Endothelial cell of umbilical vein (primary cell): Measurements from ENCODE around the gene NUP58. TPM values are rescaled to one million over a fixed set of nuclear protein-coding genes. Genes with fewer than 3 reads are reported as not detected.
"Not testable (repeated sequence)": the region's sequence is repeated elsewhere in the genome, so short reads cannot be mapped to it uniquely, and the experiment has no call there.

Experiments
- BruUV-seq: library from RNA; stranded (reverse); fragments of 400-500 nt; replicated peaks from 2 replicates; lab custom pipeline; 2021; lab: Mats Ljungman, UMichigan
- CTCF ChIA-PET: fragments of 300-600, 350-600 bp; sonication (Branson Sonifier 250); formaldehyde crosslinking; loops from one replicate; lab custom pipeline; 2021; ENCODE audit warnings: antibody characterized with exemption, inconsistent platforms; lab: Charles Lee
- POLR2A ChIA-PET: fragments of 300-600, 350-600 bp; sonication (Branson Sonifier 250); formaldehyde crosslinking; loops from one replicate; lab custom pipeline; 2021; ENCODE audit warnings: antibody characterized with exemption, inconsistent platforms; lab: Charles Lee
- DNase-seq: peaks from one replicate; pipeline ENCODE4 v3.0.0-alpha.2; 2011; ENCODE audit warnings: low read depth, low spot score
- FAIRE-seq: peaks from 2 replicates; lab custom pipeline; 2011; peaks lifted over from hg19 to GRCh38; lab: Jason Lieb, UNC
- H2AFZ ChIP-seq: 2 replicates; pipeline ENCODE4 v1.6.0; 2012; ENCODE audit warnings: low read depth, low read length, control low read depth, inconsistent platforms
- H3K27ac ChIP-seq: 2 replicates; pipeline ENCODE4 v1.5.1; 2011; ENCODE audit warnings: low read depth, mild to moderate bottlenecking, control low read depth, low read length, moderate library complexity; ENCODE audit not compliant: insufficient read depth
- H3K27me3 ChIP-seq, 2 experiments: 2 replicates each; pipeline versions ENCODE4 v1.6.0 to v1.6.1; 2011; ENCODE audit warnings: low read length in 2 of 2, mixed read lengths in 1 of 2; ENCODE audit not compliant: control insufficient read depth in 2 of 2, insufficient read depth in 2 of 2
- H3K36me3 ChIP-seq, 2 experiments: 2 replicates in 1 of 2; 3 replicates in 1 of 2; pipeline ENCODE4 v1.5.1; 2011; ENCODE audit warnings: low read length in 2 of 2, mild to moderate bottlenecking in 1 of 2, moderate library complexity in 1 of 2; ENCODE audit not compliant: control insufficient read depth in 2 of 2, insufficient read depth in 2 of 2; ENCODE audit errors: extremely low read depth in 1 of 2
- H3K4me1 ChIP-seq: 3 replicates; pipeline ENCODE4 v1.5.1; 2011; ENCODE audit warnings: mild to moderate bottlenecking, low read length; ENCODE audit not compliant: control insufficient read depth, insufficient read depth; ENCODE audit errors: extremely low read depth
- H3K4me2 ChIP-seq: 2 replicates; pipeline ENCODE4 v1.6.1; 2011; ENCODE audit warnings: low read length, control low read depth, mixed read lengths; ENCODE audit not compliant: insufficient read depth
- H3K4me3 ChIP-seq, 3 experiments: fragments of 200-600 bp in 1 of 3; sonication (generic), shearing (Covaris generic) in 1 of 3; replicated peaks in 1 of 3; 2 replicates each; pipeline ENCODE4 v1.5.1; 2011 to 2016; ENCODE audit warnings: control low read depth in 3 of 3, low read length in 3 of 3, mild to moderate bottlenecking in 2 of 3, inconsistent platforms in 1 of 3, low read depth in 1 of 3, moderate library complexity in 1 of 3; ENCODE audit not compliant: insufficient read depth in 1 of 3
- H3K79me2 ChIP-seq: 2 replicates; pipeline ENCODE4 v1.6.0; 2012; ENCODE audit warnings: low read length, inconsistent platforms; ENCODE audit not compliant: control insufficient read depth, insufficient read depth
- H3K9ac ChIP-seq: replicated peaks from 2 replicates; pipeline ENCODE3; 2011; ENCODE audit warnings: low read length, control low read depth; ENCODE audit not compliant: insufficient read depth; ENCODE audit errors: extremely low read depth
- H3K9me1 ChIP-seq: replicated peaks from 3 replicates; pipeline ENCODE4 v1.6.0; 2011; ENCODE audit warnings: mild to moderate bottlenecking, low read length; ENCODE audit not compliant: control insufficient read depth, insufficient read depth; ENCODE audit errors: extremely low read depth
- H3K9me3 ChIP-seq: replicated peaks from 2 replicates; pipeline ENCODE4 v1.5.1; 2012; ENCODE audit warnings: low read length, inconsistent platforms; ENCODE audit not compliant: control insufficient read depth, insufficient read depth
- H4K20me1 ChIP-seq: replicated peaks from 2 replicates; pipeline ENCODE3; 2011; ENCODE audit warnings: mild to moderate bottlenecking, low read length; ENCODE audit not compliant: control insufficient read depth, insufficient read depth; ENCODE audit errors: extremely low read depth
- CTCF ChIP-seq, 2 donors: IDR thresholded peaks; 1 replicate in 1 of 2; 2 replicates in 1 of 2; pipeline ENCODE4 v1.5.1; 2011; ENCODE audit warnings: low read length in 2 of 2, mild to moderate bottlenecking in 2 of 2, moderate library complexity in 2 of 2, control low read depth in 1 of 2, inconsistent platforms in 1 of 2, low read depth in 1 of 2; ENCODE audit not compliant: insufficient read depth in 1 of 2; ENCODE audit errors: extremely low read depth in 1 of 2
- FOS ChIP-seq: IDR thresholded peaks from 2 replicates; pipeline ENCODE4 v1.6.1; 2011; ENCODE audit warnings: mild to moderate bottlenecking, low read length, moderate library complexity, borderline replicate concordance; ENCODE audit not compliant: insufficient read depth
- JUN ChIP-seq: IDR thresholded peaks from 2 replicates; pipeline ENCODE4 v1.6.1; 2011; ENCODE audit warnings: borderline replicate concordance, low read depth; ENCODE audit not compliant: insufficient read length, insufficient read depth
- MYC ChIP-seq: IDR thresholded peaks from one replicate; pipeline ENCODE4 v1.6.1; 2011; ENCODE audit warnings: mild to moderate bottlenecking, low read depth, low read length
- dilution Hi-C: fragments of 300-500 bp; cut with MboI; formaldehyde crosslinking; loops from one replicate; pipeline ENCODE4 v1.15.0; 2019; ENCODE audit warnings: low sequenced_read_pairs; ENCODE audit not compliant: extremely low pct_ligation_motif_present
- intact Hi-C: fragments of 100-400 bp; cut with micrococcal nuclease; formaldehyde crosslinking; loops from one replicate; pipeline ENCODE4 v1.10.0; 2022
- polyA plus RNA-seq, 4 experiments: library from polyadenylated mRNA; depleted of rRNA in 3 of 4; stranded (reverse) in 3 of 4; unstranded in 1 of 4; fragments of >200 nt; gene quantifications; 2 replicates each; pipeline versions ENCODE4 v1.2.1 to v1.2.3, GENCODE V29; 2011 to 2012; ENCODE audit warnings: missing spikeins in 1 of 4
- total RNA-seq: library from RNA; stranded (reverse); gene quantifications from 2 replicates; pipeline ENCODE4 v1.2.3, GENCODE V29; 2021
- TF ChIP-seq, protein P1 (sequence below): IDR thresholded peaks from 2 replicates; pipeline ENCODE4 v1.6.1; 2011; ENCODE audit not compliant: insufficient read depth, insufficient read length

NUP58 gene
- total and polyA plus RNA-seq, 2 donors (not counting 3 experiments of a cell fraction or from before 2014, with no cell fraction given) = 28.5 to 49.6 TPM

DNA sequence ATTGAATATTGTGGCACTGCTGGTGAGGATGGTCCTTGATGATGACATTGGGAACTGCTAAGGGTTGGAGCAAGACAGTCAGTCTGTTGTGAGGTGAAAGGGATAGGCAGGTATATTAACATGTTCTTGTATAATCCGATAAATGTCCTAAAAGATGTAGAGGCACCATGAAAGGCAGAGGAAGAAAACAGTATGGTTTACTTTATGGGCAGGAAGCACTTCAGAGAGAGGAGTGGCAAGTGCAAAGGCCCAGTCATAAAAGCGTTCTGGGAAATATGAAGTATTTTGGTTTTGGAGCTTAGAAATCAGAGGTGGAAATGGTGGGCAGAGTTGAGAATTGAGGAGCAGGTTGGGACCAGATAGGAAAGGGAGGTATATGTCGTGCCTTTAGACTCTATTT is 9.5 kb downstream of the NUP58 start:
- no peaks in the 10 kb centered on the region for H3K9me1 ChIP-seq
- CTCF ChIA-PET = no interaction called here
- intact Hi-C loops (loop anchor here (10.0 kb wide), 1 partner anchor 704 kb away; no protein-coding TSS in a partner anchor), dilution Hi-C loops (no loop called here)
- H3K4me2 ChIP-seq = no peak overlapping the region
- H3K79me2 ChIP-seq = peaks cover 29% of the 10 kb centered on the region
- POLR2A ChIA-PET = no interaction called here
- H3K4me3 ChIP-seq = no peak overlapping the region
- H3K27ac ChIP-seq = no peak overlapping the region
- H4K20me1 ChIP-seq = no peaks in the 10 kb centered on the region
- no peak overlapping the region for H2AFZ ChIP-seq
- peaks cover 4 to 18% of the 10 kb centered on the region in 2 experiments for H3K36me3 ChIP-seq
- BruUV-seq = no TSS peak
- peaks cover 6% of the 10 kb centered on the region for H3K4me1 ChIP-seq
- H3K9ac ChIP-seq = no peak overlapping the region
- FAIRE-seq (no peak), DNase-seq (no peak)
- no peaks in the 10 kb centered on the region for H3K27me3 ChIP-seq
- H3K9me3 ChIP-seq = no peaks in the 10 kb centered on the region
- TF ChIP-seq, protein P1, sequence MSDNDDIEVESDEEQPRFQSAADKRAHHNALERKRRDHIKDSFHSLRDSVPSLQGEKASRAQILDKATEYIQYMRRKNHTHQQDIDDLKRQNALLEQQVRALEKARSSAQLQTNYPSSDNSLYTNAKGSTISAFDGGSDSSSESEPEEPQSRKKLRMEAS = no peak
- TF ChIP-seq JUN = no peak
- no peak for TF ChIP-seq CTCF (IDR thresholded peaks at IDR 0.05; ENCODE audit: extremely low read depth in 1 of 2, insufficient read depth in 1 of 2, low read depth in 1 of 2, low read length in 2 of 2)
- TF ChIP-seq MYC = no peak

DNA sequence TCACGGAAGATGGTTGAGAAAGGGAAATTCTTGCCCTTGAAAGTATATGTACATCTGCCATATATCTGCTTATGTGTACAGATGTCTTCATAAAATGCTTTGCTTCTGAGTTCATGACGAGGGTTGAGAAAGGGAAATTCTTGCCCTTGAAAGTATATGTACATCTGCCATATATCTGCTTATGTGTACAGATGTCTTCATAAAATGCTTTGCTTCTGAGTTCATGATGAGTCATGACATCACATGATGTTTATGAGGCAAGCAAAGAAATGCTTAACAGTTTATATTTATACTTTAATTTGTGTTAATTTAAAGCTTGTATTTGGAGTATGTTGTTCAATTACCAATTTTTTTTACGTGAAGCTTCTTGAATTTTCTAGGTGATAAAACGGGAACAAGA is 17.5 kb downstream of the NUP58 start:
- BruUV-seq, H4K20me1 ChIP-seq, H3K79me2 ChIP-seq, dilution Hi-C loops, H3K4me2 ChIP-seq, H3K27me3 ChIP-seq, H3K4me1 ChIP-seq, H3K9ac ChIP-seq, FAIRE-seq, POLR2A ChIA-PET, H3K4me3 ChIP-seq, H2AFZ ChIP-seq, H3K9me3 ChIP-seq, H3K9me1 ChIP-seq: not testable (repeated sequence)
- peak; percentile 9 for DNase-seq
- intact Hi-C loops = loop anchor here (10.0 kb wide), 1 partner anchor 696 kb away; no protein-coding TSS in a partner anchor
- peak overlapping the region; percentile 29 for H3K27ac ChIP-seq
- peaks cover 0 to 19% of the 10 kb centered on the region in 2 experiments for H3K36me3 ChIP-seq
- CTCF ChIA-PET = interaction anchor here (1.3 kb wide), 1 partner anchor 32 kb away, joined by 3 read pairs; no protein-coding TSS in a partner anchor
- TF ChIP-seq FOS (peak; percentile 24), JUN (peak; percentile 31)
